ENCODE data around the gene RELA. TPM values are rescaled to one million over a fixed set of nuclear protein-coding genes. Genes with fewer than 3 reads are reported as not detected.

RELA gene
- total RNA-seq = 100 to 1,000 TPM; 106 to 303 (median 165) TPM
- 10 to 100 TPM; 54.6 to 73.0 TPM for polyA plus RNA-seq
- 274 reads per million, percentile 95 among the genes with 10 or more reads in this experiment for total RNA-seq

- H3K4me1 Mint-ChIP-seq = peaks cover 10 to 43% (median 31%) of the 10 kb centered on the region in 7 donors
- POLR2A ChIA-PET = interaction anchor here (0.7 to 4.9 kb wide), 24 partner anchors 8 to 340 kb away, joined by 3 to 88 read pairs (median 4); partner anchors contain the start of genes BANF1, CFL1, EHBP1L1 and FAM89B
- DNase-seq (peak; percentile 84 to 92 (median 89)), ATAC-seq (peak; percentile 92)
- peak within 1 kb of the TSS; percentile 86 to 93 (median 90) for H3K4me3 Mint-ChIP-seq
- no peaks in the 10 kb centered on the region for H3K27me3 Mint-ChIP-seq
- peaks cover 15 to 42% (median 16%) of the 10 kb centered on the region in 3 experiments for H3K36me3 ChIP-seq (ENCODE audit: control insufficient read depth in 2 of 3, insufficient read depth in 3 of 3, low read length in 3 of 3)
- H3K4me3 ChIP-seq (ENCODE audit: low read length) = peak within 1 kb of the TSS; percentile 85
- no peaks in the 10 kb centered on the region for H3K9me3 Mint-ChIP-seq
- peaks cover 20 to 33% of the 10 kb centered on the region in 2 donors for H3K4me1 ChIP-seq (ENCODE audit: control insufficient read depth in 2 of 2, insufficient read depth in 2 of 2, low read length in 2 of 2)
- H3K9me3 ChIP-seq (ENCODE audit: control insufficient read depth in 2 of 3, low read length in 3 of 3) = no peaks in the 10 kb centered on the region
- CTCF ChIA-PET = interaction anchor here (0.9 to 1.5 kb wide), 3 partner anchors 10 to 48 kb away, joined by 3 to 6 read pairs (median 3); partner anchors contain the start of gene PCNX3
- peaks cover 6 to 19% (median 14%) of the 10 kb centered on the region in 5 donors for H3K36me3 Mint-ChIP-seq
- peak within 1 kb of the TSS; percentile 99 for H3K27ac ChIP-seq (ENCODE audit: low read depth, low read length)
- H3K27ac Mint-ChIP-seq = peak within 1 kb of the TSS; percentile 86 to 95 (median 92)
- intact Hi-C loops (cut with micrococcal nuclease) = loop anchor here (1.0 to 2.0 kb wide), 9 partner anchors 10 to 339 kb away; partner anchors contain the start of genes C11orf68 (in 2 of the 2), CFL1 (in 2 of the 2), DRAP1 (in 2 of the 2) and PCNX3 (in 2 of the 2)
- no peaks in the 10 kb centered on the region for H3K27me3 ChIP-seq (ENCODE audit: control insufficient read depth in 2 of 2, insufficient read depth in 2 of 2, low read length in 2 of 2)
These were observed at the start of gene RELA for GRCh38 chr11:65662799-65663638. Gene RELA, minus strand, starts transcription at chr11:65662916. Its CDS starts 84 bp downstream, at chr11:65662832.

GRCh38 chr11:65711785-65712632 lies 49.3 kb upstream of the RELA start, which contains the start of gene KAT5:
Gene KAT5, plus strand, starts transcription at chr11:65712252. Its CDS starts 16 bp downstream, at chr11:65712268.
- DNase-seq (peak; percentile 95 to 99 (median 98)), ATAC-seq (peak; percentile 87)
- Histone ChIP-seq H3K36me3 (ENCODE audit: control insufficient read depth in 2 of 3, insufficient read depth in 3 of 3, low read length in 3 of 3) (peaks cover 11 to 44% (median 24%) of the 10 kb centered on the region in 3 experiments), H3K9me3 (ENCODE audit: control insufficient read depth in 2 of 3, low read length in 3 of 3) (no peaks in the 10 kb centered on the region), H3K27ac (ENCODE audit: low read depth, low read length) (peak within 1 kb of the TSS; percentile 95), H3K4me1 (ENCODE audit: control insufficient read depth in 2 of 2, insufficient read depth in 2 of 2, low read length in 2 of 2) (peaks cover 5 to 9% of the 10 kb centered on the region in 2 donors), H3K4me3 (ENCODE audit: low read length) (peak within 1 kb of the TSS; percentile 100), H3K27me3 (ENCODE audit: control insufficient read depth in 2 of 2, insufficient read depth in 2 of 2, low read length in 2 of 2) (no peaks in the 10 kb centered on the region)
- H3K27ac Mint-ChIP-seq = peak within 1 kb of the TSS; percentile 93 to 100 (median 99)
- H3K36me3 Mint-ChIP-seq = peaks cover 7 to 27% (median 13%) of the 10 kb centered on the region in 5 donors
- H3K4me1 Mint-ChIP-seq = peaks cover 12 to 41% (median 25%) of the 10 kb centered on the region in 7 donors
- ChIA-PET CTCF (interaction anchor here (0.7 to 2.9 kb wide), 30 partner anchors 8 to 421 kb away, joined by 3 to 29 read pairs (median 5); partner anchors contain the start of genes MUS81, PCNX3 and RNASEH2C), POLR2A (interaction anchor here (0.6 to 3.1 kb wide), 37 partner anchors 10 to 1483 kb away, joined by 3 to 42 read pairs (median 4); partner anchors contain the start of genes CCDC85B, CFL1, FIBP and MAP3K11)
- H3K9me3 Mint-ChIP-seq = peaks cover 0 to 6% (median 0%) of the 10 kb centered on the region in 11 donors
- H3K27me3 Mint-ChIP-seq = peaks cover 0 to 5% (median 0%) of the 10 kb centered on the region in 5 donors
- H3K4me3 Mint-ChIP-seq = peak within 1 kb of the TSS; percentile 91 to 99 (median 95)
- intact Hi-C loops (cut with micrococcal nuclease) = loop anchor here (1.0 to 5.0 kb wide), 22 partner anchors 8 to 340 kb away; partner anchors contain the start of genes BANF1 (in 2 of the 2), EIF1AD (in 2 of the 2), RELA (in 2 of the 2) and RNASEH2C (in 2 of the 2)

GRCh38 chr11:65710421-65710820 lies 47.7 kb upstream of the RELA start:
- no peak for DNase-seq
- H3K27ac ChIP-seq (ENCODE audit: low read depth, low read length) = no peak overlapping the region
- Mint-ChIP-seq H3K27me3 (peaks cover 0 to 5% (median 0%) of the 10 kb centered on the region in 5 donors), H3K4me1 (peaks cover 12 to 35% (median 26%) of the 10 kb centered on the region in 7 donors), H3K4me3 (peak overlapping the region in 1 of 10 donors; percentile 17), H3K9me3 (peaks cover 0 to 6% (median 0%) of the 10 kb centered on the region in 11 donors), H3K36me3 (peaks cover 7 to 18% (median 13%) of the 10 kb centered on the region in 5 donors), H3K27ac (no peak overlapping the region)
- no peaks in the 10 kb centered on the region for H3K27me3 ChIP-seq (ENCODE audit: control insufficient read depth in 2 of 2, insufficient read depth in 2 of 2, low read length in 2 of 2)
- H3K36me3 ChIP-seq (ENCODE audit: control insufficient read depth in 2 of 3, insufficient read depth in 3 of 3, low read length in 3 of 3) = peaks cover 11 to 31% (median 14%) of the 10 kb centered on the region in 3 experiments
- ATAC-seq = no peak
- H3K9me3 ChIP-seq (ENCODE audit: control insufficient read depth in 2 of 3, low read length in 3 of 3) = no peaks in the 10 kb centered on the region
- H3K4me1 ChIP-seq (ENCODE audit: control insufficient read depth in 2 of 2, insufficient read depth in 2 of 2, low read length in 2 of 2) = peaks cover 5 to 9% of the 10 kb centered on the region in 2 donors
- intact Hi-C loops (cut with micrococcal nuclease) = loop anchor here (2.0 to 5.0 kb wide), 2 partner anchors 48 to 138 kb away; partner anchors contain the start of genes FAM89B (in 1 of the 2), RELA (in 1 of the 2) and ZNRD2 (in 1 of the 2)
- ChIA-PET POLR2A (interaction anchor here (2.9 to 3.1 kb wide), 2 partner anchors 11 to 108 kb away, joined by 20 to 42 read pairs; partner anchors contain the start of gene RNASEH2C), CTCF (interaction anchor here (0.6 to 2.9 kb wide), 10 partner anchors 13 to 281 kb away, joined by 3 to 29 read pairs (median 6); partner anchors contain the start of gene MUS81)
- H3K4me3 ChIP-seq (ENCODE audit: low read length) = no peak overlapping the region

GRCh38 chr11:65709661-65710060 lies 46.9 kb upstream of the RELA start:
- Histone ChIP-seq H3K9me3 (ENCODE audit: control insufficient read depth in 2 of 3, low read length in 3 of 3) (no peaks in the 10 kb centered on the region), H3K27ac (ENCODE audit: low read depth, low read length) (no peak overlapping the region), H3K4me3 (ENCODE audit: low read length) (no peak overlapping the region), H3K36me3 (ENCODE audit: control insufficient read depth in 2 of 3, insufficient read depth in 3 of 3, low read length in 3 of 3) (peaks cover 5 to 23% (median 9%) of the 10 kb centered on the region in 3 experiments), H3K27me3 (ENCODE audit: control insufficient read depth in 2 of 2, insufficient read depth in 2 of 2, low read length in 2 of 2) (no peaks in the 10 kb centered on the region), H3K4me1 (ENCODE audit: control insufficient read depth in 2 of 2, insufficient read depth in 2 of 2, low read length in 2 of 2) (peaks cover 5 to 9% of the 10 kb centered on the region in 2 donors)
- POLR2A ChIA-PET = no interaction called here
- intact Hi-C loops (cut with micrococcal nuclease) = loop anchor here (2.0 to 5.0 kb wide), 2 partner anchors 47 to 137 kb away; partner anchors contain the start of genes FAM89B (in 1 of the 2), RELA (in 1 of the 2) and ZNRD2 (in 1 of the 2)
- Mint-ChIP-seq H3K9me3 (peaks cover 0 to 6% (median 0%) of the 10 kb centered on the region in 11 donors), H3K27ac (no peak overlapping the region), H3K4me3 (peak overlapping the region in 1 of 10 donors; percentile 1), H3K27me3 (peaks cover 0 to 5% (median 0%) of the 10 kb centered on the region in 5 donors), H3K4me1 (peaks cover 7 to 31% (median 25%) of the 10 kb centered on the region in 7 donors), H3K36me3 (peaks cover 2 to 12% (median 7%) of the 10 kb centered on the region in 5 donors)
- CTCF ChIA-PET = interaction anchor here (0.6 to 0.9 kb wide), 2 partner anchors 20 to 56 kb away, joined by 3 to 5 read pairs; no protein-coding TSS in a partner anchor
- DNase-seq (no peak), ATAC-seq (no peak)

- no peak for ATAC-seq
- no peaks in the 10 kb centered on the region for H3K9me3 ChIP-seq (ENCODE audit: control insufficient read depth in 2 of 3, low read length in 3 of 3)
- H3K36me3 ChIP-seq (ENCODE audit: control insufficient read depth in 2 of 3, insufficient read depth in 3 of 3, low read length in 3 of 3) = peaks cover 0 to 11% (median 1%) of the 10 kb centered on the region in 3 experiments
- intact Hi-C loops (cut with micrococcal nuclease) = no loop called here
- peaks cover 5 to 9% of the 10 kb centered on the region in 2 donors for H3K4me1 ChIP-seq (ENCODE audit: control insufficient read depth in 2 of 2, insufficient read depth in 2 of 2, low read length in 2 of 2)
- H3K27ac ChIP-seq (ENCODE audit: low read depth, low read length) = no peak overlapping the region
- ChIA-PET POLR2A (no interaction called here), CTCF (interaction anchor here (0.9 to 1.4 kb wide), 3 partner anchors 18 to 177 kb away, joined by 3 read pairs; no protein-coding TSS in a partner anchor)
- H3K27me3 ChIP-seq (ENCODE audit: control insufficient read depth in 2 of 2, insufficient read depth in 2 of 2, low read length in 2 of 2) = no peaks in the 10 kb centered on the region
- Mint-ChIP-seq H3K36me3 (peaks cover 0 to 4% (median 2%) of the 10 kb centered on the region in 5 donors), H3K9me3 (peaks cover 0 to 6% (median 0%) of the 10 kb centered on the region in 11 donors), H3K27ac (no peak overlapping the region), H3K27me3 (peaks cover 0 to 8% (median 0%) of the 10 kb centered on the region in 5 donors), H3K4me1 (peaks cover 3 to 24% (median 17%) of the 10 kb centered on the region in 7 donors), H3K4me3 (no peak overlapping the region)
- H3K4me3 ChIP-seq (ENCODE audit: low read length) = no peak overlapping the region
- no peak for DNase-seq
These were observed 45.7 kb upstream of the RELA start for GRCh38 chr11:65708451-65708850.
